ENCODE data around the gene GP1BB.

Gene GP1BB

DNA sequence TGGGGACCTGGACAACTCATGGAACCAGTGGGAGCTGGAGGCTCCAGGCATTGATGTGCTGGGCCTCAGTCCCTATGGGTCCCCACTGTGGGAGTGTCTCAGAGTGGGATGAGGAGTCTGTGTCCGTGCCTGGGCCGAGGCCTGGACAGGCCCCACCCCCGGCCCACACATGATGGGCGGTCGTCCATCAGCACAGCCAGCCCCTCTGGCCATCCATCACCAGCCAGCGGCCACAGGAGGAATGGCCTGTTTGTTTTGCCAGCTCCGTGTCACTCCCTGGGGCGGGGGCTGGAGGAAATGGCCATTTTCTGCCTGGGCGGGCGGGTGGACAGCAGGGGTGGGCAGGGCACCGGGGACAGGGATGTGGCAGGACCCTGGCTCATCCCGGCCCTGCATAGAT, 24.2 kb downstream of the GP1BB start:
- Histone ChIP-seq H3K27ac (ENCODE audit: low read depth, low read length) (no peak overlapping the region), H2BK12ac (ENCODE audit: low read length) (no peak overlapping the region), H4K8ac (ENCODE audit: low read depth, low read length) (no peak overlapping the region), H3K9me3 (ENCODE audit: insufficient read depth, low read depth, low read length) (no peaks in the 10 kb centered on the region), H3K4me1 (ENCODE audit: control insufficient read depth in 1 of 2, insufficient read depth in 2 of 2, low read length in 2 of 2) (peaks cover 8 to 11% of the 10 kb centered on the region in 2 experiments), H2BK120ac (ENCODE audit: insufficient read depth, low read length, poor library complexity) (no peak overlapping the region), H3K79me1 (ENCODE audit: low read length) (peaks cover 11% of the 10 kb centered on the region), H2AFZ (ENCODE audit: insufficient read depth, low read length, poor library complexity) (no peak overlapping the region), H3K18ac (ENCODE audit: low read length) (no peak overlapping the region), H4K12ac (ENCODE audit: low read depth, low read length) (no peak overlapping the region), H3K36me3 (ENCODE audit: control insufficient read depth in 1 of 2, insufficient read depth in 2 of 2, low read length in 2 of 2) (no peaks in the 10 kb centered on the region), H3K27me3 (ENCODE audit: insufficient read depth, low read length) (peaks cover 3% of the 10 kb centered on the region), H2BK5ac (ENCODE audit: low read depth, low read length, poor library complexity) (no peak overlapping the region), H3K9ac (ENCODE audit: low read length) (no peak overlapping the region), H3K4me3 (ENCODE audit: low read depth, low read length) (no peak overlapping the region), H2AK5ac (ENCODE audit: low read length) (no peak overlapping the region), H3K14ac (ENCODE audit: low read length) (no peak overlapping the region), H3K79me2 (ENCODE audit: control insufficient read depth, insufficient read depth, low read length, poor library complexity) (no peaks in the 10 kb centered on the region), H3K4me2 (ENCODE audit: low read length) (no peak overlapping the region), H3K4ac (ENCODE audit: low read depth, low read length) (no peak overlapping the region), H3K23ac (ENCODE audit: low read length) (no peak overlapping the region), H4K91ac (ENCODE audit: low read depth, low read length) (no peak overlapping the region)
- no CpG with 5 or more reads among the region's 12 CpGs for WGBS (ENCODE audit: extremely low coverage, insufficient coverage, insufficient read length)
- DNase-seq = no peak

DNA sequence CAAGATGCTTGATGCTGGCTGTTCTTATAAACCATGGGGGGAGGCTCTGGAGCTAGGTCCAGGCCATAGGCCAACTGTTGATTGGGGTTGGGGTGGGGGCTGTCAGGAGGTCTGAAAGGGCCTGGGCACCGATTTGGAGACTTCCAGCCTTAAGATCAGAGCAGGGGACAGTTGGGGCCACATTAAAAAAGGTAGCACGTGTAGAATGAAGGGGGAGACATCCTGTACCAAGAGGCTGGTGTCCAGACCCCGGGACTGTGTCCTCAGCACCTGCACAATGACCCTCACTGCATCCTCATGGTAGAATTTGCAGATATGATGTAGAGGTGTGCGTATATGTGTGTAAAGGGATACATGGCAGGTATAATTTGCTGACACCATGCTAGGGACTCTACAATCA, 24.8 kb downstream of the GP1BB start:
- Histone ChIP-seq H4K12ac (ENCODE audit: low read depth, low read length) (no peak overlapping the region), H3K27me3 (ENCODE audit: insufficient read depth, low read length) (peaks cover 4% of the 10 kb centered on the region), H4K8ac (ENCODE audit: low read depth, low read length) (no peak overlapping the region), H4K91ac (ENCODE audit: low read depth, low read length) (no peak overlapping the region), H3K9me3 (ENCODE audit: insufficient read depth, low read depth, low read length) (peaks cover 3% of the 10 kb centered on the region), H3K36me3 (ENCODE audit: control insufficient read depth in 1 of 2, insufficient read depth in 2 of 2, low read length in 2 of 2) (no peaks in the 10 kb centered on the region), H3K23ac (ENCODE audit: low read length) (no peak overlapping the region), H2BK5ac (ENCODE audit: low read depth, low read length, poor library complexity) (no peak overlapping the region), H3K79me1 (ENCODE audit: low read length) (peaks cover 11% of the 10 kb centered on the region), H3K4ac (ENCODE audit: low read depth, low read length) (no peak overlapping the region), H3K79me2 (ENCODE audit: control insufficient read depth, insufficient read depth, low read length, poor library complexity) (no peaks in the 10 kb centered on the region), H2BK12ac (ENCODE audit: low read length) (no peak overlapping the region), H3K9ac (ENCODE audit: low read length) (no peak overlapping the region), H3K4me1 (ENCODE audit: control insufficient read depth in 1 of 2, insufficient read depth in 2 of 2, low read length in 2 of 2) (peaks cover 8 to 11% of the 10 kb centered on the region in 2 experiments), H3K4me2 (ENCODE audit: low read length) (no peak overlapping the region), H2AK5ac (ENCODE audit: low read length) (no peak overlapping the region), H2AFZ (ENCODE audit: insufficient read depth, low read length, poor library complexity) (no peak overlapping the region), H3K27ac (ENCODE audit: low read depth, low read length) (no peak overlapping the region), H3K18ac (ENCODE audit: low read length) (no peak overlapping the region), H2BK120ac (ENCODE audit: insufficient read depth, low read length, poor library complexity) (no peak overlapping the region), H3K14ac (ENCODE audit: low read length) (no peak overlapping the region), H3K4me3 (ENCODE audit: low read depth, low read length) (no peak overlapping the region)
- WGBS (ENCODE audit: extremely low coverage, insufficient coverage, insufficient read length) = no CpG with 5 or more reads among the region's 4 CpGs
- DNase-seq = no peak

DNA sequence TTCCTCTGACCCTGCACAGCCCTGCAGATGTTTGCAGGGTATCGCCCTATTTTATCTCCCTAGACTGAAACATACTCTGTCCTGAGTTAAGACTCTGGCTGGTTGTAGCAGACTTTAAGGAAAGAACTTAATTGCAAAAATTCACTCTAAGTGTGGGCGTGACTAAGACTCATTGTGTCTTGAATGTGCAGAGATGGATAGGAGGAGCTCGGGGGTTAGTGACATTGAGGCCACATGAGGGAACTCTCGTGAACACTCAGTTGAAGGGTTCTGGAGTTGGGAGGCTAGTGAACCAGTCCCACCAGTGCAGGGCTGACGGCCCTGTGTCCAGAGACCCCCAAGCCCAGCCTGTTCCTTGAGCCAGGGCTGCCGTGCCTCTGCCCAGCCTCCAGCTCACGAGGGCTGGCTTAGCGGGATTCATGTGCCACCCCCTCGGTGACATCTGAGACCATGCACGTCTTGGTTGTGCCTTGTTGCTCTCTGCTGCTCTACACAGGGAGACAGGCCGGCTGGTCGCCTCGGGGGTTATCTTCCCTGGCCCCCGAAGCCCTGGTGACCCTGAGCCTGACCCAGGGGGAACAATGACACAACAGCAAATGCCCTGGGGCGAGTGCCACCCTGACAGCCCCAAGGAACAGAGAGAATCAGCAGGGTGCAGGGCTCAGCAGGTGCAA, 25.8 kb downstream of the GP1BB start:
- peaks cover 8 to 11% of the 10 kb centered on the region in 2 experiments for H3K4me1 ChIP-seq (ENCODE audit: control insufficient read depth in 1 of 2, insufficient read depth in 2 of 2, low read length in 2 of 2)
- H3K14ac ChIP-seq (ENCODE audit: low read length) = no peak overlapping the region
- H3K23ac ChIP-seq (ENCODE audit: low read length) = no peak overlapping the region
- H3K4ac ChIP-seq (ENCODE audit: low read depth, low read length) = no peak overlapping the region
- no peak overlapping the region for H4K91ac ChIP-seq (ENCODE audit: low read depth, low read length)
- H3K18ac ChIP-seq (ENCODE audit: low read length) = no peak overlapping the region
- no peak overlapping the region for H3K4me2 ChIP-seq (ENCODE audit: low read length)
- H3K4me3 ChIP-seq (ENCODE audit: low read depth, low read length) = peak overlapping the region; percentile 39
- no peak overlapping the region for H2BK12ac ChIP-seq (ENCODE audit: low read length)
- DNase-seq = no peak
- H3K27ac ChIP-seq (ENCODE audit: low read depth, low read length) = no peak overlapping the region
- H4K12ac ChIP-seq (ENCODE audit: low read depth, low read length) = no peak overlapping the region
- no peak overlapping the region for H2BK5ac ChIP-seq (ENCODE audit: low read depth, low read length, poor library complexity)
- no peaks in the 10 kb centered on the region for H3K36me3 ChIP-seq (ENCODE audit: control insufficient read depth in 1 of 2, insufficient read depth in 2 of 2, low read length in 2 of 2)
- no peaks in the 10 kb centered on the region for H3K79me2 ChIP-seq (ENCODE audit: control insufficient read depth, insufficient read depth, low read length, poor library complexity)
- H2AFZ ChIP-seq (ENCODE audit: insufficient read depth, low read length, poor library complexity) = no peak overlapping the region
- peaks cover 11% of the 10 kb centered on the region for H3K79me1 ChIP-seq (ENCODE audit: low read length)
- no peak overlapping the region for H2AK5ac ChIP-seq (ENCODE audit: low read length)
- H3K9me3 ChIP-seq (ENCODE audit: insufficient read depth, low read depth, low read length) = peaks cover 3% of the 10 kb centered on the region
- WGBS (ENCODE audit: extremely low coverage, insufficient coverage, insufficient read length) = no CpG with 5 or more reads among the region's 15 CpGs
- H3K27me3 ChIP-seq (ENCODE audit: insufficient read depth, low read length) = peaks cover 12% of the 10 kb centered on the region
- no peak overlapping the region for H3K9ac ChIP-seq (ENCODE audit: low read length)
- H4K8ac ChIP-seq (ENCODE audit: low read depth, low read length) = no peak overlapping the region
- H2BK120ac ChIP-seq (ENCODE audit: insufficient read depth, low read length, poor library complexity) = no peak overlapping the region

DNA sequence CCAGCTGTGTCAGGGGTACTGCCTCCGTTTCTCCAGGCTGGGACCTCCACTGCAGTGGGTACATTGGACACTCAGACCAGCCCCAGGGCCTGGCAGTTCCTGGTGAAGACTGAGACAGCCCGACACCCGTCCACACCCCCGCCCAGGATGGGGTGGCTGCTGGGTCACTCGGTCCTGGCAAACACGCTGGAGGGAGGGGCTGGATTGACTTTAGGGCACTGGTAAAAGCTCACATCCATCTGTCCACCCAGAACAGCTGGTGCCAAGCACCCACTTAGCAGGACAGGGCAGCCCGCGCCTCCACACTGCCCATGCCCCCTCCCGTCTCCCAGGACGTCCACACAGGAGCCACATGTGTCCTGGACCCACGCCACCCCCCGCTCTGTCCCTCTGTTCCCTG, 26.5 kb downstream of the GP1BB start:
- no peak overlapping the region for H3K18ac ChIP-seq (ENCODE audit: low read length)
- H3K9me3 ChIP-seq (ENCODE audit: insufficient read depth, low read depth, low read length) = peaks cover 9% of the 10 kb centered on the region
- H3K4me1 ChIP-seq (ENCODE audit: control insufficient read depth in 1 of 2, insufficient read depth in 2 of 2, low read length in 2 of 2) = peaks cover 8 to 11% of the 10 kb centered on the region in 2 experiments
- no peak overlapping the region for H3K9ac ChIP-seq (ENCODE audit: low read length)
- no peak overlapping the region for H4K8ac ChIP-seq (ENCODE audit: low read depth, low read length)
- H3K14ac ChIP-seq (ENCODE audit: low read length) = no peak overlapping the region
- H2BK12ac ChIP-seq (ENCODE audit: low read length) = no peak overlapping the region
- H2AK5ac ChIP-seq (ENCODE audit: low read length) = no peak overlapping the region
- H3K4ac ChIP-seq (ENCODE audit: low read depth, low read length) = no peak overlapping the region
- H4K12ac ChIP-seq (ENCODE audit: low read depth, low read length) = no peak overlapping the region
- H4K91ac ChIP-seq (ENCODE audit: low read depth, low read length) = no peak overlapping the region
- H3K27me3 ChIP-seq (ENCODE audit: insufficient read depth, low read length) = peaks cover 19% of the 10 kb centered on the region
- H3K4me2 ChIP-seq (ENCODE audit: low read length) = no peak overlapping the region
- no peaks in the 10 kb centered on the region for H3K79me2 ChIP-seq (ENCODE audit: control insufficient read depth, insufficient read depth, low read length, poor library complexity)
- no peak for DNase-seq
- H2AFZ ChIP-seq (ENCODE audit: insufficient read depth, low read length, poor library complexity) = no peak overlapping the region
- peaks cover 11% of the 10 kb centered on the region for H3K79me1 ChIP-seq (ENCODE audit: low read length)
- WGBS (ENCODE audit: extremely low coverage, insufficient coverage, insufficient read length) = no CpG with 5 or more reads among the region's 12 CpGs
- H2BK120ac ChIP-seq (ENCODE audit: insufficient read depth, low read length, poor library complexity) = no peak overlapping the region
- H3K36me3 ChIP-seq (ENCODE audit: control insufficient read depth in 1 of 2, insufficient read depth in 2 of 2, low read length in 2 of 2) = no peaks in the 10 kb centered on the region
- no peak overlapping the region for H3K23ac ChIP-seq (ENCODE audit: low read length)
- H3K4me3 ChIP-seq (ENCODE audit: low read depth, low read length) = no peak overlapping the region
- no peak overlapping the region for H3K27ac ChIP-seq (ENCODE audit: low read depth, low read length)
- H2BK5ac ChIP-seq (ENCODE audit: low read depth, low read length, poor library complexity) = no peak overlapping the region
